NCI-H345 (cell line): Measurements from ENCODE around the gene RADX.
"Not testable (repeated sequence)": the region's sequence is repeated elsewhere in the genome, so short reads cannot be mapped to it uniquely, and the experiment has no call there.

Experiments used
- DNase-seq: peaks from one replicate; lab custom pipeline; 2025; lab: John Stamatoyannopoulos, UW

The RADX gene

GRCh38 chrX:106611679-106612392 is at the start of gene RADX:
Gene RADX (plus strand): TSS chrX:106611978. CDS start chrX:106612081, 103 bp downstream.
- DNase-seq: peak; percentile 85

GRCh38 chrX:106564986-106565385 is 46.8 kb upstream of the RADX start:
- no peak for DNase-seq

GRCh38 chrX:106566362-106566761 is 45.4 kb upstream of the RADX start:
- DNase-seq: no peak

GRCh38 chrX:106581856-106582255 is 29.9 kb upstream of the RADX start:
- no peak for DNase-seq

GRCh38 chrX:106585478-106585877 is 26.3 kb upstream of the RADX start:
- DNase-seq: no peak

GRCh38 chrX:106588801-106589200 is 23.0 kb upstream of the RADX start:
- DNase-seq: no peak

- no peak for DNase-seq
Observed at GRCh38 chrX:106599411-106599810, 12.4 kb upstream of the RADX start.

- no peak for DNase-seq
Observed at GRCh38 chrX:106606571-106606970, 5.2 kb upstream of the RADX start.

- peak; percentile 36 for DNase-seq
Observed at GRCh38 chrX:106608016-106608415, 3.8 kb upstream of the RADX start.

- no peak for DNase-seq
Observed at GRCh38 chrX:106611317-106611678, 480 bp upstream of the RADX start.

GRCh38 chrX:106612393-106612763 is 600 bp downstream of the RADX start:
- no peak for DNase-seq

GRCh38 chrX:106613277-106613676 is 1.5 kb downstream of the RADX start:
- no peak for DNase-seq

- DNase-seq: no peak
Observed at GRCh38 chrX:106615041-106615440, 3.3 kb downstream of the RADX start.

GRCh38 chrX:106619797-106620196 is 8.0 kb downstream of the RADX start:
- no peak for DNase-seq

GRCh38 chrX:106621836-106622235 is 10.1 kb downstream of the RADX start:
- DNase-seq: no peak

- no peak for DNase-seq
Observed at GRCh38 chrX:106626789-106627188, 15.0 kb downstream of the RADX start.

GRCh38 chrX:106631615-106632014 is 19.8 kb downstream of the RADX start:
- no peak for DNase-seq

- DNase-seq: no peak
Observed at GRCh38 chrX:106649523-106650428, 38.0 kb downstream of the RADX start.

GRCh38 chrX:106653625-106654024 is 41.8 kb downstream of the RADX start:
- DNase-seq: not testable (repeated sequence)

GRCh38 chrX:106670631-106671030 is 58.9 kb downstream of the RADX start:
- DNase-seq: no peak

GRCh38 chrX:106672527-106672926 is 60.7 kb downstream of the RADX start:
- DNase-seq: no peak

GRCh38 chrX:106680716-106681115 is 68.9 kb downstream of the RADX start:
- no peak for DNase-seq

- no peak for DNase-seq
Observed at GRCh38 chrX:106684207-106684606, 72.4 kb downstream of the RADX start.
